Measurements from ENCODE around the gene GABRB2. TPM values are rescaled to one million over a fixed set of nuclear protein-coding genes. Genes with fewer than 3 reads are reported as not detected.

Gene GABRB2
- total RNA-seq, 1 donor from 2014 or later, result 2.5 TPM

- no peak for TF ChIP-seq CTCF (conservative IDR thresholded peaks at IDR 0.05)
- Mint-ChIP-seq H3K36me3 (no peaks in the 10 kb centered on the region), H3K27me3 (peaks cover 13% of the 10 kb centered on the region), H3K9me3 (no peaks in the 10 kb centered on the region), H3K4me1 (ENCODE audit: unreplicated experiment) (no peaks in the 10 kb centered on the region), H3K27ac (no peak overlapping the region), H3K4me3 (no peak overlapping the region)
- no peak for DNase-seq (ENCODE audit: extremely low spot score, unreplicated experiment)
Observed at GRCh38 chr5:161562446-161562845, 15.9 kb upstream of the GABRB2 start.

- Mint-ChIP-seq H3K4me3 (peak overlapping the region; percentile 85), H3K9me3 (peaks cover 9% of the 10 kb centered on the region), H3K27ac (peak overlapping the region; percentile 48), H3K4me1 (ENCODE audit: unreplicated experiment) (peaks cover 8% of the 10 kb centered on the region), H3K27me3 (peaks cover 80% of the 10 kb centered on the region), H3K36me3 (no peaks in the 10 kb centered on the region)
- DNase-seq (ENCODE audit: extremely low spot score, unreplicated experiment), result no peak
- no peak for TF ChIP-seq CTCF (conservative IDR thresholded peaks at IDR 0.05)
Observed at GRCh38 chr5:161549106-161549505, 2.6 kb upstream of the GABRB2 start.

- Mint-ChIP-seq H3K4me1 (ENCODE audit: unreplicated experiment) (peaks cover 8% of the 10 kb centered on the region), H3K27ac (peak overlapping the region; percentile 48), H3K9me3 (peaks cover 9% of the 10 kb centered on the region), H3K27me3 (peaks cover 79% of the 10 kb centered on the region), H3K36me3 (no peaks in the 10 kb centered on the region), H3K4me3 (peak overlapping the region; percentile 85)
- no peak for DNase-seq (ENCODE audit: extremely low spot score, unreplicated experiment)
- TF ChIP-seq CTCF (conservative IDR thresholded peaks at IDR 0.05), result no peak
Observed at GRCh38 chr5:161548487-161549094, 2.1 kb upstream of the GABRB2 start.

GRCh38 chr5:161547738-161548486 lies 1.4 kb upstream of the GABRB2 start:
- no peak for DNase-seq (ENCODE audit: extremely low spot score, unreplicated experiment)
- H3K9me3 Mint-ChIP-seq, result peaks cover 9% of the 10 kb centered on the region
- peak overlapping the region; percentile 97 for H3K4me3 Mint-ChIP-seq
- TF ChIP-seq CTCF (conservative IDR thresholded peaks at IDR 0.05), result no peak
- peaks cover 8% of the 10 kb centered on the region for H3K4me1 Mint-ChIP-seq (ENCODE audit: unreplicated experiment)
- H3K36me3 Mint-ChIP-seq, result no peaks in the 10 kb centered on the region
- H3K27ac Mint-ChIP-seq, result no peak overlapping the region
- peaks cover 86% of the 10 kb centered on the region for H3K27me3 Mint-ChIP-seq

- Mint-ChIP-seq H3K9me3 (peaks cover 9% of the 10 kb centered on the region), H3K4me3 (peak overlapping the region; percentile 97), H3K27me3 (peaks cover 86% of the 10 kb centered on the region), H3K27ac (no peak overlapping the region), H3K36me3 (no peaks in the 10 kb centered on the region), H3K4me1 (ENCODE audit: unreplicated experiment) (peaks cover 8% of the 10 kb centered on the region)
- no peak for DNase-seq (ENCODE audit: extremely low spot score, unreplicated experiment)
- no peak for TF ChIP-seq CTCF (conservative IDR thresholded peaks at IDR 0.05)
Observed at GRCh38 chr5:161547406-161547737, 847 bp upstream of the GABRB2 start.

Measured in type B pancreatic cell (in vitro differentiated cells).